ENCODE results near the gene TESK2.
"Not testable (repeated sequence)": the region's sequence is repeated elsewhere in the genome, so short reads cannot be mapped to it uniquely, and the experiment has no call there.

Gene TESK2

GRCh38 chr1:45490626-45491486 lies at the start of gene TESK2:
Gene TESK2 (minus strand): TSS chr1:45491163. CDS start chr1:45457785, 33,378 bp downstream.
- peak; percentile 99 for DNase-seq

GRCh38 chr1:45536886-45537285 lies 45.9 kb upstream of the TESK2 start:
- no peak for DNase-seq

- DNase-seq = no peak
These were observed 45.2 kb upstream of the TESK2 start for GRCh38 chr1:45535988-45536766.

DNA sequence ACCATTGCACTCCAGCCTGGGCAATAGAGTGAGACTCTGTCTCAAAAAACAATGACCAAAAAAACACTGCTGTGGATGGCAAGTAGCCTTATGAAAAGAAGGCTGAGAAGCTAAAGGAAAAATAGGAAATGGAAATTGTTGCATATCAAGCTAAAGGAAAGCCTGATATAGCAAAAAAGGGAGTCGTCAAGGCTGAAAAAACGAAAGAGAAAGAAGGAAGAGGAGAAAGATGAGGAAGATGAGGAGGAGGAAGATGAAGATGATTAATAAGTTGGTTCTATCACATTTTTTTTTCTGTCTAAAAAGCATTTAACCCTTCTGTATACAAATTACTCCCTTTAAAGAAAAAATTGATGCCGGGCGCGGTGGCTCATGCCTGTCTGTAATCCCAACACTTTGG lies 40.9 kb upstream of the TESK2 start:
- no peak for DNase-seq

GRCh38 chr1:45530632-45531135 lies 39.7 kb upstream of the TESK2 start:
- no peak for DNase-seq

- DNase-seq = no peak
These were observed 35.2 kb upstream of the TESK2 start for GRCh38 chr1:45526135-45526644.

DNA sequence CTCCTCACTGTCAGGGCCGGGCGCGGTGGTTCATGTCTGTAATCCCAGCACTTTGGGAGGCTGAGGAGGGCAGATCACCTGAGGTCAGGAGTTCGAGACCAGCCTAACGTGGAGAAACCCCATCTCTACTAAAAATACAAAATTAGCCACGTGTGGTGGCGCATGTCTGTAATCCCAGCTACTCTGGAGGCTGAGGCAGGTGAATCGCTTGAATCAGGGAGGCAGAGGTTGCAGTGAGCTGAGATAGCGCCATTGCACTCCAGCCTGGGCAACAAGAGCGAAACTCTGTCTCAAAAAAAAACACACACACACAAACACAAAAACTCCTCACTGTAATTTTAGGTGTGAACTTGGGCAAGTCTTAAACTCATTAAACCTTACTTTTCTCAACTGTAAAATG lies 33.0 kb upstream of the TESK2 start:
- not testable (repeated sequence) for DNase-seq

DNA sequence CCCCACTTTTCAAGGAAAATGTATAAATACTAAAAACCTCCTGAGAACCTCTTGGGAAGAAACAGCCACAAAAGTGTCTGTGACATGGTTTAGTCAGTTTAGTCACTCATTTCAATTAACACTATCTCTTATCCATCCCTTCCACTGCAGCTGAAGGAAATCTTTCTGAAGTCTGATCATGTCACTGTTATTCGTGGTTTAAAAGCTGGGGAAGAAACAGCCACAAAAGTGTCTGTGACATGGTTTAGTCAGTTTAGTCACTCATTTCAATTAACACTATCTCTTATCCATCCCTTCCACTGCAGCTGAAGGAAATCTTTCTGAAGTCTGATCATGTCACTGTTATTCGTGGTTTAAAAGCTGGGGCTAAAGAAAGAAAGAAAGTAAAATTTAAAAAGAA lies 32.6 kb upstream of the TESK2 start:
- not testable (repeated sequence) for DNase-seq

DNA sequence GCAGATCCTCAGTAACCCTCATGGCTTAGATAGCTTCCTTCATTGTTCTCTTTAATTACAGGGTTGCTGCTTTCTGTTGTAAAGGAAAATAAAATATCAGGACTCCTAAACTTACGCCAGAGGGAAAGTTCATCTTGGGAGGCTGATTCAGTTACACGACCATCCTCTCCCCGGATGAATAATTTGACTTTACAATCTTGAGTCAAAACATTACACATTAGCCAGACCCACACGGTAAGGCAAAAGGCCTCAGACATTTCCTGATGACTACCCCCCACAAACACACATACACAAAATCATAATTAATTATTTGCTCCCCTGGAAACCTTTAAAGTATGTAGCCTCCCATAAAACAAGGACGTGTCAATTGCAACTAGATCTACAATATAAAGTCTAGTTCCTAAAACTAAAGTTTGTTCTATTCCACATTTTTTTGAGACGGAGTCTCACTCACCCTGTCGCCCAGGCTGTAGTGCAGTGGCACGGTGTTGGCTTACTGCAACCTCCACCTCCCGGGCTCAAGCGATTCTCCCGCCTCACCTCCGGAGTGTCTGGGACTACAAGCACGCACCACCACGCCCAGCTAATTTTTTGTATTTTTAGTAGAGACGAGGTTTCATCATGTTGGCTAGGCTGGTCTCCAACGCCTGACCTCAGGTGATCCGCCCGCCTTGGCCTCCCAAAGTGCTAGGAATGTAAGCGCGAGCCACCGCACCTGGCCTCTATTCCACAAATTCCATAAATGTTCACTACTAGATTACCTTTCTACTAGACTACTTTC lies 31.6 kb upstream of the TESK2 start:
- no peak for DNase-seq

DNA sequence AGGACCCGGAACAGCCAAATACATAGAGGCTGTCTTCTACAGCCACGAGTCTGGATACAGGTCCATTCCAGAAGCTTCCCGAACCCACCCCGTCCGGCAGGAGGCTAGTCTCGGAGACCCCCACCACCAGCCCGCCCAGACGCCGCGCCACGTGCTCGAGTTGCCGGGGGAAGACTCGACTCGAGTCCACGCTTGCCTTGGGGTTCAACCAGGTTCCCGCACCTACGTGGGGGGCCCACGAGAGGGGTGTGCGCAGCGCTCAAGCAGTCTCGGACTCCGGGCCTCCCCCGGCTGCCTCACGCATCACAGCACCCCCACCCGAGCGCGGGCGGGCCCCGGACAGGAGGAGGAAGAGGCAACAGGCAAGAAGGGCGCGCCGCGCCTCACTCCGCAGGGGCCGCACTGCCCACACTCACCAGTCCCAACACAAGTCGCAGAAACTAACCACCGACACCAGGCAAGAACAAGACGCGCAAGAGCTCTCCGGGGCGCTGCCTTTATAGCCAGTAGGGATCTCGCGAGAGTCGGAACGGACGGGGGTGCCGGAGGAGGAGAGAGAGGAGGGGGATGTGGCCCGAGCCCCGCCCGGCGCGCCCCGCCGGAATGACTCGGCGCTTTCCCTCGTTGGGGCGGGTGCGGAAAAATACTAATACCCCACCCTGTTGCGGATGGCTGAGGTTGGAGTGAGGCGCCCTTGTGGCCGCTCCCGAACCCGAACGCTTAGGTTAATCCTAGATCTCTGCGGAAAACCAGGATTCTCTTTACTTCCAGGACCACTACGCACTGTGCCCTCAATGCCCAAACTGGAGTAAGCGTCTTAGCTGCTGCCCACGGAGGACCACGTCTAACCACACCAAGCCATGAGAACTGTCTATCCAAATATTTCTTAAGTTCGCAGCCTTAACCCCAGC lies 30.7 kb upstream of the TESK2 start, which contains the start of gene PRDX1:
Gene PRDX1 (minus strand): TSS at position 472 of the 911 bp plus-strand sequence. CDS start 2,841 bp downstream, outside the sequence.
- DNase-seq = peak; percentile 97

- DNase-seq = not testable (repeated sequence)
These were observed 28.8 kb upstream of the TESK2 start for GRCh38 chr1:45519774-45520173.

DNA sequence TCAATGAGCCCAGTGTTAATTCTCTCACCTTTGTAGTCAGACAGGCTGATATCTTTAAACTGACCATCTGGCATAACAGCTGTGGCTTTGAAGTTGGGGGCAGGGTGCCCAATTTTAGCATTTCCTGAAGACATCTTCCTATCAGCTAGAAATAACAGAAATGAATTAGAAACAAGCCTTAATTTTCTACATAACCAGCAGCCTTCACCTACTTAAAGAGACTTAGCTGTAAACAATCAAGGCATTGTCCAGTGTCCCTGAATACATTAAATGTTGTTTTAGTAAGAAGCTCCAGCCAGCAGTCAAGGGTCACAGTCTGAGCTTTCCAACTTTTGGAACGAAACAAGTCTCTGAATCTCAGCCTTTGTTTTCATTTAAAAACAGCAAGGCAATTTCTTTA lies 27.9 kb upstream of the TESK2 start:
- DNase-seq = no peak

DNA sequence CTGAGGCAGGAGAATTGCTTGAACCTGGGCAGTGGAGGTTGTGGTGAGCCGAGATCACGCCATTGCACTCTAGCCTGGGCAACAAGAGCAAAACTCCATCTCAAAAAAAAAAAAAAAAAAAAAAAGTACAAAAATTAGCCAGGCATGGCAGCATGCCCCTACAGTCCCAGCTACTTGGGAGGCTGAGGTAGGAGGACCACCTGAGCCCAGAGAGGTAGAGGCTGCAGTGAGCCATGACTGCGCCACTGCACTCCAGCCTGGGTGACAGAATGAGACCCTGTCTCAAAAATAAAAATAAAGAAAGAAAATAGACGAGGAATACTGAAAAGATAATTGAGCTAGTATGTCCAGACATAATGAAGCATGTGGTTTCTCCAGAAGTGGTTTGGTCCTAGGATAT lies 27.4 kb upstream of the TESK2 start:
- DNase-seq = not testable (repeated sequence)

- DNase-seq = no peak
These were observed 25.5 kb upstream of the TESK2 start for GRCh38 chr1:45516465-45516864.

DNA sequence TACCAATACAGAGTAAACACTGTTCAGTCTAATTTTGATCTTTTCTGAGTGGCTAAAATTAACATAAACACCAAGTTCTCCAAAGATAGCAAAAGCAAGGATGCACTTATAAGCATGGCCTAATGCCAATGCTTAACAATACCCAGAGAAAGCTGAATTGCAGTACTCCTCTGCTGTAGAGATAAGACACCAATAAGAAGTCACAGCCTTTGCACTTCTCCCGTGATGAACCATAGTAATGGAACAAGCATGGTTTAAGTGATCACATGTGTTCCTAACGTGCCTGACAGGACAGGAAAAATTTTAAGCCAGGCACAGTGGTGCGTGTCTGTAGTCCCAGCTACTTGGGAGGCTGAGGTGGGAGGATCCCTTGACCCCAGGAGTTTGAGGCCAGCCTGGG lies 25.1 kb upstream of the TESK2 start:
- DNase-seq = no peak

- not testable (repeated sequence) for DNase-seq
These were observed 22.7 kb upstream of the TESK2 start for GRCh38 chr1:45513532-45514260.

DNA sequence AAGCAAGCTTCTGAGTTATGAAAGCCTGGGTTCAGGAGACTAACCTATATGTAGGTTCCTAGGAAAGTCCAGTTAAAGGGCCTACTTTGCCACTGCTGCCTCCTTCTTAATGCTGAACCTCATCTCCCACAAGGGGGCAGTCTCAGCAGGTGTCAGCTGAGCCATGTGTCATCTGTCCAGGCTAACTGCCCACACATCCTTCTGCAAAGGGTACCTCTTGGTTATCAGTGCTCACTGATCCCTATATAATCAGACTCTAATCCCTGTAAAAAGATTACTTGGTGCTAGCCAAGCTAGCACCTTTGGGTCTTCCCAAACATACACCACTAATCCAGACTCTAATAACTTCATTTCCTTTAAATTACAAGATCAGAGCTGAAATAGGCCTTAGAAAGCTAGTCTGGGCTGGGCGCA lies 21.7 kb upstream of the TESK2 start:
- DNase-seq = no peak

- DNase-seq = no peak
These were observed 20.1 kb upstream of the TESK2 start for GRCh38 chr1:45510972-45511527.

DNA sequence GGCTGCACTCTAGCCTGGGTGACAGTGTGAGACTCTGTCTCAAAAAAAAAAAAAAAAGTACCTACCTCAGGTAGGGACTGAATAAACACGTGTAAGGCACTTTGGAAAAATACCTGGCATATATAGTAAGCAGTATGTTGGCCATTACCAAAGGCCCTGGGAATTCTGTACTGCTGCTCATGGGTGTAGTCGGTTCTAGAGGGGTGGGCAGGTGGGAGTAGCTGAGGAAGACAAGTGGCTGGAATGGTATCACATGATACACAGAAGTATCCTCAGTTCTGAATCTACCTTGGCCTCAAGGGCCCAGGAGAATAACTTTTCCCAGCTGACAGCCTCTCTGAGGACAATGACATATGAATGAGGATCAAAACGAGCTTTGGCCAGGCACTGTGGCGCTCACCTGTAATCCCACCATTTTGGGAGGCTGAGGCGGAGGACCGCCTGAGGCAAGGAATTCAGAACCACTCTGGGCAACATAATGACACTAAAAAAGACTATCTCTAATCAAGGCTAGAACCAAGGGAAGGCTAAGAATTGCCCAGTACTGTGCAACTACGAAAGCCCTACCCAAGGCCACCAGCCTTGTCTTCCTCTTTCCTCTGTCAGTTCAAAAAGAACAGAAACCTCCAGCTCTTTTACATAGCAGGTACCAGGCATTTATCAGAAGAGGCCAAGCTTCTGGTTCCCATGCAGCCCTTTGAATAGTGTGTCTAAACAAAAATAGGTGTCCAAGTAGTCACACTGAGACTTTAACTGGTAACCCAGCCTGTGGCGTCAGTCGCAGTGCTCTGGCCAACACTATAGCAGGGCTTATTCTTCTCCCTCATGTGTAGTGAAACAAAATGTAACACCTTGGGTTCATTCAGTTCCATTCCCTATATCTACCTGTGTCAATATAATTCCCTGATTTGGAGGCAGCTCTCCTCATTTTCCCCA lies 19.3 kb upstream of the TESK2 start:
- DNase-seq = no peak

Data from right hindlimb (tissue), 1 donor.